Skin epidermis (tissue), 12 donors: ENCODE measurements around the gene TNRC6C.
"Not testable (repeated sequence)": the region's sequence is repeated elsewhere in the genome, so short reads cannot be mapped to it uniquely, and the experiment has no call there.

Source experiments
- H3K27ac ChIP-seq, 21 experiments: fragments of 200-600 bp; sonication (generic) in 11 of 21; one replicate each; pipeline ENCODE4 v1.5.0; 2020; ENCODE audit warnings: mild to moderate bottlenecking in 3 of 21, inconsistent platforms in 2 of 21, moderate library complexity in 2 of 21
- H3K4me3 ChIP-seq, 7 experiments: fragments of 200-600 bp; sonication (generic) in 2 of 7; one replicate each; pipeline ENCODE4 v1.5.0; 2020; ENCODE audit warnings: inconsistent platforms in 2 of 7, mild to moderate bottlenecking in 2 of 7, moderate library complexity in 1 of 7

Gene TNRC6C

DNA sequence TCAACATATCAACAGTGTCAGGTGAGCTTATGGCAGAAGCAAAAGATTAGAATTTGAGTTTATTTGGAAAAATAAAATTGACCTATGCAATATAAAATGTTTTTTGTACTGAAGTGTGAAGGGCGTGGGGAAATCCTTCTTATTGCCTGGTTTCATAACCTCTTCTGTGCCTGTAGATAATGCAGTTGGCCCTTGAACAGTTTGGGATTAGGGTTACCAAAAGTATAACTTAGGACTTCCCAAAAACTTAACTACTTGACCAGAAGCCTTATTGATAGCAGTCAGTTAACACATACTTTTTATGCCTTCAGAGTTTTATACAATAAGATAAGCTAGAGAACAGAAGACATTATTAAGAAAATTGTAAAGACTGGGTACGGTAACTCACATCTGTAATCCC lies 104.1 kb downstream of the TNRC6C start:
- Histone ChIP-seq H3K27ac (no peak overlapping the region), H3K4me3 (no peak overlapping the region)

DNA sequence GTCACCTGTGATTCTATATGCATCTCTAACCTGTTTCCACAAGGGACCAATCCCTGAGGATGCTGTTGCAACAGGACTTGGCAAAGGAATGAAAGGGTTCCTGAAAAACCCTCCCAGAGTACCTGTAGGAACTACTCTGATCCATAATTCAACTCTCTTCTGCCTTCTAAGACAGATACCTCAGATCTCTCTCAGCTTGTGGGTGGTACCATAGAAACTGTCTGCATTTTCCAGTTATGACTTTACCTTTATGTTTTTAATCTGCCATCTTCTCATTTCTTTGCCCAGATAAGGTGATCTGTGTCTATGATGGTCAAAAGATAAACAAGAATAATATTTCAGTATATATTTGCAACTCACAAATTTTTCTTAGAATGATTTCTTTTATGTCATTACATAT lies 105.0 kb downstream of the TNRC6C start:
- no peak overlapping the region for H3K4me3 ChIP-seq
- no peak overlapping the region for H3K27ac ChIP-seq

DNA sequence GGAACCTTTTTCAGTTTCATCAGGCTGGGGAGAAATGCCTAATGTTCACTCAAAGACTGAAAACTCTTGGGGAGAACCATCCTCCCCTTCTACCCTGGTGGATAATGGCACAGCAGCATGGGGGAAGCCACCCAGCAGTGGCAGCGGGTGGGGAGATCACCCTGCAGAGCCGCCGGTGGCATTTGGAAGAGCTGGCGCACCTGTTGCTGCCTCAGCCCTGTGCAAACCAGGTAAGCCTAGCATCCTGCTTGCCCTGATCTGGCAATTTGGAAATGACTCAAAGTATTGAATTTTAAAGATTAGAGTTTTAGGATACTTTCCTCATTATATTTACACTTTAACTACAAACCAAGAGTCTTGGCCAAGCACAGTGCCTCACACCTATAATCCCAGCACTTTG lies 106.2 kb downstream of the TNRC6C start:
- H3K27ac ChIP-seq: no peak overlapping the region
- H3K4me3 ChIP-seq: no peak overlapping the region

DNA sequence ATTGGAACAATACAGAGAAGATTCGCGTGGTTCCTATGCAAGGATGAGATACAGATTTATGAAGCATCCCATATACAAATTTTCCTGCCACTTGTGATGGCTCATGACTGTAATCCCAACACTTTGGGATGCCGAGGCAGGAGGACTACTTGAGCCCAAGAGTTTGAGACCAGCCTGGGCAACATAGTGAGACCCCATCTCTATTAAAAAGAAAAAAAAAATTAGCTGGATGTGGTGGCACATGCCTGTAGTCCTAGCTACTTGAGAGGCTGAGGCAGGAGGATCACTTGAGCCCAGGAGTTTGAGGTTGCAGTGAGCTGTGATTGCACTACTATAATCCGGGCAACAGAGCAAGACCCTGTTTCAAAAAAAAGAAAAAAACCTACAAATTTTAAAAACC lies 108.5 kb downstream of the TNRC6C start:
- not testable (repeated sequence) for H3K27ac ChIP-seq, H3K4me3 ChIP-seq

DNA sequence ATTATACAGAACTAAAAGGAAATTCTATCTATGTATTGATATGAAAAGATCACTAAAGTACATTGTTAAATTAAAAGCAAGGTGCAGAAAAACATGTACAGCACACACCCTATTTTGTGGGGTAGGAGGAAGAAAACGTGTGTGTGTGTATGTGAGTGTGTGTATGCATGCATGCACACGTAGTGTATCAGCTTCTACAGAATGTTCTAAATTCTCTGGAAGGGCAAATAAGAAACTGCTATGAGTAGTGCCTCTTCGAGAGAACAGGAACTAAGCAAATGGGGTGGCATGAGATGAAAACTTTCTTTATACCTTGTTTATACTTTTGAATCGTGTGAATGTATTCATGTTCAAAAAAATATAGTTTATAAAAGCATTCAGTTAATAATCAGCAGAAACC lies 111.2 kb downstream of the TNRC6C start:
- H3K27ac ChIP-seq: no peak overlapping the region
- H3K4me3 ChIP-seq: no peak overlapping the region

DNA sequence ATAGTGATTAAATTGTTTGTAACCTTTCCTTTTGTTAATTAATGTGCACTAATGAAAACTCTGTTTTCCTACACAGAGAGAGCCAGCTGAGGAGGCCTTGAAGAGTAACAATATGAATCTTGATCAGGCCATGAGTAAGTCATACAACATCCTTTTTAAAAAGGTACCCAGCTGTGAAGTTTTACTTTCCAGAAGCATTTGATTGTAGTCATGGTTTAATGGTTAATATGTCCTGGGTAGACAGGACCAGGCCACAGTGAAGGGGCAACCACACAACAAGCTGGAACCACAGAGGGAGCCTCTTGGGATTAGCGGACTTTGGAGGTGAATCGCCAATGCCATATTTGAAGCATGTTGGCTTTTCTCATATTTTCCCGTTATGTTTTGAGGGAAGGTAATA lies 114.5 kb downstream of the TNRC6C start:
- no peak overlapping the region for H3K27ac ChIP-seq
- no peak overlapping the region for H3K4me3 ChIP-seq

DNA sequence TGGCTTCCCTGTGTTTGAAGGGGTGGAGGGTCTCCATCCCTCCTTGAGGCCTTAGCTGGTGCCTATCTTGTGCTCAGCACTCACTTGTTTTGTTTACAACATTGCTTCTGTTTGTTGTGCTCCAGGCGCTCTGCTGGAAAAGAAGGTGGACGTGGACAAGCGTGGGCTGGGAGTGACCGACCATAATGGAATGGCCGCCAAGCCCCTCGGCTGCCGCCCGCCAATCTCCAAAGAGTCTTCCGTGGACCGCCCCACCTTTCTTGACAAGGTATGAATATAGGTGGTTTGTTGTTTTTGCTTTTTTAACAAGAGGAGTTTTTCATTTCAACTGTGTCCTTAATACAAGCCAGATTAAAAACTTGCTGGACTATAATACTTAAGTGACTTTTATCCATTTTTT lies 116.5 kb downstream of the TNRC6C start:
- Histone ChIP-seq H3K27ac (no peak overlapping the region), H3K4me3 (no peak overlapping the region)

DNA sequence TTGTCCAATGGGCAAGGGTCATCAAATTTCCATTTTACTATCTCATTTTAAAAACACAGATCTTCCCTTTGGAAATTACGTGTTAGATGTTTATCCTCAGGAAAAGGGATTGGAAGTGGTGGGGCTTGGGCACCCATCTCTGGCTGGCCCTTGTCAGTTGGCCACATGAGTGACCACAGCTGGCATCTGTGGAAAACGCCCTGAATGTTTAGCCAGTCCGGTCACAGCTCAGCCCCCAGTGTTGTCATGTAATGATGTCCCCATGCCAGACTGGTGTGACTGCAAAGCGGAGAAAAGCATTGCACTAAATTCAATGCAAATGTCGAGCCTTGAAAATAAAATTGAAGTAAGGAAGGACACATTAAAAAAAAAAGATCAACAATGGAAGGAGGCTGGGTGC lies 117.0 kb downstream of the TNRC6C start:
- H3K4me3 ChIP-seq: no peak overlapping the region
- H3K27ac ChIP-seq: no peak overlapping the region

DNA sequence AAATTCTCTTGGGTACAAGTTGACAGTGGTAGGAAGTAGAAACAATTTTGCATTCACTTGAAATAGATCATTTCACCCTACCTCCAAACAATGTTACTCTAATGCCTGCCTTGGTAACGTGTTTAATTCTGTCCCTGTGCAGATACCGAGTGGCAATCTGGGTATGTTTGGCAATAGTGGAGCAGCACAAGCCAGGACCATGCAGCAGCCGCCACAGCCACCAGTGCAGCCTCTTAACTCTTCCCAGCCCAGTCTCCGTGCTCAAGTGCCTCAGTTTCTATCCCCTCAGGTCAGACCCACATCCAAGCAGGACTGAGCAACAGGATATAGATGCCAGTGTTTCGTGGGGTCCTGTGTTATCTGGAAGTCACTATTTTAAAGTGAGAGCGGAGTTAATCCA lies 120.8 kb downstream of the TNRC6C start:
- Histone ChIP-seq H3K27ac (no peak overlapping the region), H3K4me3 (no peak overlapping the region)

DNA sequence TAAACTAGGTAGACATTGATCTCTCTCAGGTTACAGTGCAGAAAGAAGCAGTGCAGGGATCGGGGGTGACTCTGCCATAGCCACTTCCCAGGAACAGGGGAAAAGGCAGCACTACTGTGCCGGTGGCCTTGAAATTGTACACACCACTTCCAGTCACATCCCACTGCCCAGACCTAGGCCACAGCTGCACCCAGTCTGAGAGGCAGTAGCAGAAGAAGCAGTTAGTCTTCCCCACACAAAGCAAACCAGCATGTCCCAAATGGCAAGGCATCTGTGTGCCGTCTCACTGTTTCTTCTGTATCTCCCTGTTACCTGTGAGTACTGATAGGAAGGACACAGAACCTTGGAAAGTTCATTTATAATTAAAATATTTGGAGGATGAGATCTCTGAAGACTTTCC lies 123.0 kb downstream of the TNRC6C start:
- no peak overlapping the region for H3K27ac ChIP-seq
- H3K4me3 ChIP-seq: no peak overlapping the region

DNA sequence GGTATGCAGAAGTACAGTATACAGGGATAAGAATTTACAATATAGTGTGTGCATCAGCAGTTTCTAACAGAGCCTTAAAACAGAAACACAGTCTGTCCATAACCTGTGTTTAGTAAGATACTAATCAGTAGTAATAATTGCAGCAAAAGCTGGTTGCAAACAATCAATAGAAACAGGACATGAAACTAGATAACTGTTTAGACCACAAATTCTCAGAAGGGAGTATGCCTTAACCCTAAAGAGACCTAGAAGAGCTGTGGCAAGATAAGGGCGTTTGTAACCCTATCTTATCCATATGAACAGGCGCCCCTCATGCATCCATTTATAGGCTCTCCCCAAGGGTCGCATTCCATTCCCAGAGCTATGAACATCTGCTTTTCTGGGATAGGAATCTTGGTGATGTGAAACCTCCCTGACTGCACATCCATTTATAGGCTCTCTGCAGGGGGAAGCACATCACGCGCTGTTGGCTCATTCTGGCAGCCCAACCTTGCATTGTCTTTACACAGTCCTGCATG lies 123.9 kb downstream of the TNRC6C start:
- not testable (repeated sequence) for H3K27ac ChIP-seq, H3K4me3 ChIP-seq

DNA sequence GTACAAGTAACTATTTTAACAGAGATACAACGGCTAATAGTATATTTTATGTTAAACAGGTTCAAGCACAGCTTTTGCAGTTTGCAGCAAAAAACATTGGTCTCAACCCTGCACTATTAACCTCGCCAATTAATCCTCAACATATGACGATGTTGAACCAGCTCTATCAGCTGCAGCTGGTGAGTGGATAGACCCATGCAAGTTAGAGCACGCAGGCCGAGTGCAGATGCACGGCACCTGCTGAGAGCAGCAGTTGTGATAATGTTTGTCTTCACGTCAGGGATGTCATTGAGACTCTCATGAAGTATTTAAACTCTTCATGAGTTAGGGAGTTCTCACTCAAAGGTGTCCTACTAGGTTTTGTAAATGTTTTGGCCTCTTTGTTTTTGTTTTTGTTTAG lies 124.5 kb downstream of the TNRC6C start:
- H3K27ac ChIP-seq: no peak overlapping the region
- H3K4me3 ChIP-seq: no peak overlapping the region

DNA sequence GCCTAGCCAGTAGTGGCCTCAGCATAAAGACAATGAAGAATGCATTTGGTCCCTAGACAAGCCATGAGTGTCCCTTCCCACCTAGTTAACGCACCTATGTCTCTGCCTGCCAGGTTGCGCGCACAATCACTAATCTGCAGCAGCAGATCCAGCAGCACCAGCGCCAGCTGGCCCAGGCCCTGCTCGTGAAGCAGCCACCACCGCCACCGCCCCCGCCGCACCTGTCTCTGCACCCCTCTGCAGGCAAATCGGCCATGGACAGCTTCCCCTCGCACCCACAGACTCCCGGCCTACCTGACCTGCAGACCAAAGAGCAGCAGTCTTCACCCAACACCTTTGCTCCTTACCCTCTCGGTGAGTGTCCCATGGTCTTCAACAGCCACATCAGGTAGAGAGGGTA lies 128.2 kb downstream of the TNRC6C start:
- no peak overlapping the region for H3K27ac ChIP-seq
- no peak overlapping the region for H3K4me3 ChIP-seq

DNA sequence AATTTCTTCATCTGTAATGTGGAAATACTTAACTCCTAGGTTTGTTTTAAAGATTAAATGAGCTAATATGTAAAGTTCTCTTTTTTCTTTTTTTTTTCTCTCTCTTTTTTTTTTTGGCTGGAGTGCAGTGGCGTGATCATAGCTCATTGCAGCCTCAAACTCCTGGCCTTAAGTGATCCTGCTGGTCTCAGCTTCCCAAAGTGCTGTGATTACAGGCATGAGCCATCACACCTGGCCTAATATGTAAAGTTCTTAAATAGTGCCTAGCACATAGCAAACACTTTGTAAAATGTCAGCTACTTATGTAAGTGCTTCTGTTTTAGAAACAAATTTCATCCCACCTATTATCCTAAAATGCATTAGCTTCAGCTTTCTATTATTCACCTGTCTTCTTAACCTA lies 130.0 kb downstream of the TNRC6C start:
- H3K4me3 ChIP-seq: no peak overlapping the region
- H3K27ac ChIP-seq: no peak overlapping the region

DNA sequence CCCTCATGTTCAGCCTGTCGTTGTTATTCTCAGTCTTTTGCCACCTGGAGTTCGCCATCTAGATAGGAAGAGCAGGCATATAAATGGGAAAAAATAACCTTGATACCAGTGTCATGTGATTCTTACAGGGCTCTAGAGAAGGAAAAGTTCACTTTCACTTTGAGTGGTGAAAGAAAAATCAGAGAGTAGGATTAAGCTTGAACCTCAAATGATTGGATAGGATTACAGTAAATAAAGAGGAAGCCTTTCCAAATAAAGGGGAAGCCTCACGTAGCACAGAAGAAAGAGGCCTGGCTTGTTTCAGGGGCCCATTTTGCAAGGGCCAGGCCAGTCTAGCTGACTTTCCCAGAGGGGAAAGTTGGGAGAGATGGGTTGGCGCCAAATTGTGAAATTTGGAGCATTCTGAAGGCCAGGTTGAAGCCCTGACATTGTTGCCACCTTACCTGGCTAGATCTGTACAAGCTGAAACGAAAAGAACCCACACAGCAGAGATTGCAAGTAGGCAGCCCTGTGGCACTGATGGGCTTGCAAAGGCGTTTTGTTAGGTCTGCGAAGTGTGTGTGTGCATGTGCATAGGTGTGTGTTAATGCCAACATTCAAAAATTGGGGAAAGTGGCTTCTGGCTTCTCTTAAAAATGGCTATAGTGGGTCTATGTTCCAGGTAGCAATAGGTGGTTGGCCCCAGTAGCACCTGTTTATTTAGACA lies 131.2 kb downstream of the TNRC6C start:
- H3K4me3 ChIP-seq: no peak overlapping the region
- no peak overlapping the region for H3K27ac ChIP-seq

DNA sequence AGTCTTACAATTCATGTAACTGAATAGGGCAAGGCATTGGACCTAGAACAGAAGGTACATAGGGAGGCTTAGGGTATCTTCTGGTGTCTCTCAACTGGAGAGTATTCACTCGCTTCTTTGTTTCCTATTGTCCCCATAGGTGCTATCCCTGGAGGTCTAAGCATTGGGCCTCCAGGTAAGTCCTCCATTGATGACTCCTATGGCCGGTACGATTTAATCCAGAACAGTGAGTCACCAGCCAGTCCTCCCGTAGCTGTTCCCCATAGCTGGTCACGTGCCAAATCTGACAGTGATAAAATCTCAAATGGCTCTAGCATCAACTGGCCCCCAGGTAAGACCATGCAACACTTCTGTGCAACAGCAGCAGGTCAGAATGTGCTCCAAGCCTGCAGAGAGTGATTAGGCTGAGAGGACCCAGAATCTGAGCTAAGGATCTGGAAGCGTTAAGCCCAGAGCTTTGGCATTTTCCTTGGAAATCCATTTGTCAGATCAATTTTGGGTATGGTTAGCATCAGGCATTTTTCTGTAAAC lies 134.4 kb downstream of the TNRC6C start:
- no peak overlapping the region for H3K4me3 ChIP-seq
- no peak overlapping the region for H3K27ac ChIP-seq

DNA sequence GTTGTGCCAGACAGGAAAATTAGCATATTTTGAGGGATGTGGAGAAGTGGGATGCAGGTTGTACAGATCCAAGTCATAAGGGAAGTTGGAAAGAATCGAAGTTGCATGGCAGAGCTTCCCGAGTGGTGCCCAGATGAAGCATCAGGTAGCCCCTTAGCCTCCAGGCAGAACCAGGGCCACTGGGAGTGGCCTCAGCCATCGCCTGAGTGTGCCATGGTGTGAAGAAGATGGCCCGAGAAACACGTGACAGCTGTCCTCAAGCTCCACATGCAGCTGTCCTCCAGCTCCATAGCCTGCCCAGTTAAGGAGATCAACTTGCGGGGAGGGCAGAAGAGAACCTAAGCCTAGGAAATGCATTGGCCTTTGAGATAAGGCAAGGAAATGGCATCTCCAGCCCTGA lies 136.5 kb downstream of the TNRC6C start:
- Histone ChIP-seq H3K27ac (no peak overlapping the region), H3K4me3 (no peak overlapping the region)

DNA sequence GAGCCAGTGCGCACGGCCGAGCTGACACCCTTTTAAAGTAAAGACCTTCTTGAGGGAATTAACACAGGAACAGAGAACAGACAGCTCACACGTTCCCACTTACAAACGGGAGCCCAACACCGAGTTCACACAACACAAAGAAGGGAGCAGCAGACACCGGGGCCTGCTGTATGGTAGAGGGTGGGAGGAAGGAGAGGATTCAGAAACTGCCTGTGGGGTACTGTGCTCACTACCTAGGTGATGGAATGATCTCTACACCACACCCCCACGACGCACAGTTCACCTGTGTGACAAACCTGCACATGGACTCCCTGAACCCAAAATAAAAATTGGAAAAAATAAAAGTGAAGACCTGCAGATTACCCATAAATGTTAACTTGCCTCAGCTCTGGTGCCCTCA lies 137.6 kb downstream of the TNRC6C start:
- Histone ChIP-seq H3K4me3 (no peak overlapping the region), H3K27ac (no peak overlapping the region)

DNA sequence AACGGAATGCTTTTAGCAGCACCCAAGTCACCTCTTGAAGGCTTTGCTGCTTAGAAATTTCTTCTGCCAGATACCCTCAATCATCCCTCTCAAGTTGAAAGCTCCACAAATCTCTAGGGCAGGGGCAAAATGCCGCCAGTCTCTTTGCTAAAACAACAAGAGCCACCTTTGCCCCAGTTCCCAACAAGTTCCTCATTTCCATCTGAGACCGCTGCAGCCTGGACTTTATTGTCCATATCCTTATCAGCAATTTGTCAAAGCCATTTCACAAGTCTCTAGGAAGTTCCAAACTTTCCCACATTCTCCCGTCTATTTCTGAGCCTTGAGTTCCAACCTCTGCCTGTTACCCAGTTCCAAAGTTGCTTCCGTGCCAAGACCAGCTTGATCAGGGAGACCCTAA lies 142.6 kb downstream of the TNRC6C start:
- no peak overlapping the region for H3K4me3 ChIP-seq
- H3K27ac ChIP-seq: no peak overlapping the region

DNA sequence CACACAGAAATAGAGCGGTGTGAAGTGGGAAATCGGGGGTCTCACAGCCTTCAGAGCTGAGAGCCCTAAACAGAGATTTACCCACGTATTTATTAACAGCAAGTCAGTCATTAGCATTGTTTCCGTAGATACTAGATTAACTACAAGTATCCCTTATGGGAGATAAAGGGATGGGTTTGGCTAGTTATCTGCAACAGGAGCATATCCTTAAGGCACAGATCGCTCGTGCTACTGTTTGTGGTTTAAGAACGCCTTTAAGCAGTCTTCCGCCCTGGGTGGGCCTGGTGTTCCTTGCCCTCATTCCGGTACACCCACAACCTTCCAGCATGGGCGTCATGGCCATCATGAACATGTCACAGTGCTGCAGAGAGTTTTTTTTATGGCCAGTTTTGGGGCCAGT lies 143.0 kb downstream of the TNRC6C start:
- H3K27ac ChIP-seq: no peak overlapping the region
- no peak overlapping the region for H3K4me3 ChIP-seq

DNA sequence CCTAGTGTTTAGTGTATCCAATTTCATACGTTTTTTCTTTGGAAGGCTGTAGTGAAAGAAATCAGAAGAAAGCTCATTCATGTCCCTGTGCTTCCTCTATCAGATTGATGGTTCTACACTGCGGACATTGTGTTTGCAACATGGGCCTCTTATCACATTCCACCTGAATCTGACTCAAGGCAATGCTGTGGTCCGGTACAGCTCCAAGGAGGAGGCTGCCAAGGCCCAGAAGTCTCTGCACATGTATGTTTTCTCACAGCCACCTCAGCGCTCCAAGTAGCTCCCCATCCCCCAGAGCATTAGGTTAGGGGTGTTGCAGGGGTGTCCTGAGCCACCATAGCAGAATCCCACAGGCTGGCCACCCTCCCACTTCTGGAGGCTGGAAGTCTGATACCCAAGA lies 144.8 kb downstream of the TNRC6C start:
- no peak overlapping the region for H3K4me3 ChIP-seq
- H3K27ac ChIP-seq: no peak overlapping the region

DNA sequence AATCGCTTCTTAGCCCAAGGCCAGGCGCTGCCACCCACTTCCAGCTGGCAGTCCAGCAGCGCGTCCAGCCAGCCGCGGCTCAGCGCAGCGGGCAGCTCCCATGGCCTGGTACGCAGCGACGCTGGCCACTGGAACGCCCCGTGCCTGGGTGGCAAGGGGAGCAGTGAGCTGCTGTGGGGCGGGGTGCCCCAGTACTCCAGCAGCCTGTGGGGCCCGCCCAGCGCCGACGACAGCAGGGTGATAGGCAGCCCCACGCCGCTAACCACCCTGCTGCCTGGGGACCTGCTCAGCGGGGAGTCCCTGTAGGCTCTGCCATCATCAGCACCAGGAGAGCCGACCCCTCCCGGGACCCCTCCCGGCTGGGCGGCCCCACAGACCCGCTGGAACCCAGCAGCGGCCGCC lies 146.0 kb downstream of the TNRC6C start:
- no peak overlapping the region for H3K27ac ChIP-seq

More for the DNA sequence above, 146.0 kb downstream of the TNRC6C start:
- no peak overlapping the region for H3K4me3 ChIP-seq
